ENCODE data around the gene DUS1L. TPM values are rescaled to one million over a fixed set of nuclear protein-coding genes. Genes with fewer than 3 reads are reported as not detected.

Gene DUS1L
- total RNA-seq, 4 donors from 2014 or later, result 98.6 to 306 (median 132) TPM

DNA sequence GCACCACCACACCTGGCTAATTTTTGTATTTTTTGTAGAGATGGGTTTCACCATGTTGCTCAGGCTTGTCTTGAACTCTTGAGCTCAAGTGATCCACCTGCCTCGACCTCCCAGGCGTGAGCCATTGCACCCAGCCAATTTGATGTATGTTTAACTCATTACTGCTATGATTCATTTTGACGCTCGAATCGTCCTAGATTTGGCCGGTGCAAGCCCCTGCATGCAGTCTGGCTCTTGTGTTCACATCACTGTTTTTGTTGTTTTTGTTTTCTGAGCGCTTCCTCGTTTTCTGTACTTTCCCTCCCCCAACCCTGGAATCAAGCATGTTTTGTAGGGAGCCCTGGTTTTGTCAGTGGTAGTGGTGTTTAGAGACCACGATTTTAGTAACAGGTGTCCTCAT is 7.8 kb upstream of the DUS1L start:
- WGBS, 2 donors (ENCODE audit: low coverage in 1 of 2), result 78 to 88% methylated on average over 4 to 9 of the region's 9 CpGs
- intact Hi-C loops (cut with DNase I; ENCODE audit: low total_unique reads), result loop anchor here (5.0 kb wide), 1 partner anchor 254 kb away; no protein-coding TSS in a partner anchor

GRCh38 chr17:82072827-82073226 is 7.2 kb upstream of the DUS1L start:
- peak; percentile 25 for TF ChIP-seq EP300 (IDR thresholded peaks at IDR 0.05; ENCODE audit: low read depth)
- TF ChIP-seq CTCF (IDR thresholded peaks at IDR 0.05), result no peak
- peak; percentile 32 for TF ChIP-seq POLR2A (IDR thresholded peaks at IDR 0.05)
- peak in 1 of 3 donors; percentile 32 for TF ChIP-seq POLR2AphosphoS5 (IDR thresholded peaks at IDR 0.05)
- 58 to 59% methylated on average over 4 to 6 of the region's 6 CpGs for WGBS, 2 donors (ENCODE audit: low coverage in 1 of 2)
- no peaks in the 10 kb centered on the region for H3K27me3 ChIP-seq
- peak; percentile 54 for DNase-seq
- H3K9me3 ChIP-seq, result no peaks in the 10 kb centered on the region
- H3K36me3 ChIP-seq, result no peaks in the 10 kb centered on the region
- in situ Hi-C loops (cut with MboI; ENCODE audit: low pct_ligation_motif_present in 1 of 4, low pct_unique_long_range_greater_than_20kb in 1 of 4, low sequenced_read_pairs in 3 of 4), result no loop called here
- peaks cover 0 to 14% (median 2%) of the 10 kb centered on the region in 4 donors for H3K4me1 ChIP-seq
- intact Hi-C loops (cut with DNase I; ENCODE audit: low total_unique reads), result loop anchor here (5.0 kb wide), 1 partner anchor 254 kb away; no protein-coding TSS in a partner anchor
- H3K4me3 ChIP-seq, result no peak overlapping the region
- peak overlapping the region; percentile 65 to 83 (median 74) for H3K27ac ChIP-seq

More for the DNA sequence above, 7.8 kb upstream of the DUS1L start:
- H3K4me1 ChIP-seq, result peaks cover 0 to 14% (median 2%) of the 10 kb centered on the region in 4 donors
- H3K36me3 ChIP-seq, result no peaks in the 10 kb centered on the region
- in situ Hi-C loops (cut with MboI; ENCODE audit: low pct_ligation_motif_present in 1 of 4, low pct_unique_long_range_greater_than_20kb in 1 of 4, low sequenced_read_pairs in 3 of 4), result no loop called here
- H3K9me3 ChIP-seq, result no peaks in the 10 kb centered on the region
- no peaks in the 10 kb centered on the region for H3K27me3 ChIP-seq
- H3K27ac ChIP-seq, result peak overlapping the region; percentile 58 to 83 (median 73)
- no peak overlapping the region for H3K4me3 ChIP-seq
- TF ChIP-seq POLR2A (IDR thresholded peaks at IDR 0.05) (no peak), EP300 (IDR thresholded peaks at IDR 0.05; ENCODE audit: low read depth) (no peak), CTCF (IDR thresholded peaks at IDR 0.05) (no peak), POLR2AphosphoS5 (IDR thresholded peaks at IDR 0.05) (no peak)
- no peak for DNase-seq

DNA sequence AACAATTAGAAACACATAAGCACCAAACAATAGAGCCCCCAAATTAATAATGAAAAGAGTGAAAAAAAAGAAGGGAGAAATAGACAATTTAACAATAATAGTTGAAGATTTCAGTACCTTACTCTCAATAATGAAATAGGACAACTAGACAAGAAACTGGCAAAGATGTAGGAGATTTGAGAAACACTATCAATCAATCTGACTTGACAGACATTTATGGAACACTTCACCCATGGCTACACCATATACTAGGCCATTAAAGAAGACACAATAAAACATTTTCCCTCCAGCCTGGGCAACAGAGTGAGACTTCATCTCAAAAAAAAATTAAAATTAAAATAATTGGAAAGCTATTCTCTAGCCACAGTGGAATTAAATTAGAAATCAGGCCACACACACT is 5.0 kb upstream of the DUS1L start:
- Histone ChIP-seq H3K27ac (no peak overlapping the region), H3K9me3 (no peaks in the 10 kb centered on the region), H3K4me1 (peaks cover 6 to 22% (median 10%) of the 10 kb centered on the region in 4 donors), H3K4me3 (no peak overlapping the region), H3K36me3 (no peaks in the 10 kb centered on the region), H3K27me3 (no peaks in the 10 kb centered on the region)
- TF ChIP-seq CTCF (IDR thresholded peaks at IDR 0.05), result no peak
- TF ChIP-seq POLR2AphosphoS5 (IDR thresholded peaks at IDR 0.05), result no peak
- no peak for TF ChIP-seq EP300 (IDR thresholded peaks at IDR 0.05; ENCODE audit: low read depth)
- TF ChIP-seq POLR2A (IDR thresholded peaks at IDR 0.05), result no peak
- in situ Hi-C loops (cut with MboI; ENCODE audit: low pct_ligation_motif_present in 1 of 4, low pct_unique_long_range_greater_than_20kb in 1 of 4, low sequenced_read_pairs in 3 of 4), result no loop called here
- DNase-seq, result no peak
- intact Hi-C loops (cut with DNase I; ENCODE audit: low total_unique reads), result loop anchor here (5.0 kb wide), 1 partner anchor 257 kb away; no protein-coding TSS in a partner anchor

GRCh38 chr17:82065193-82065637 is 389 bp downstream of the DUS1L start:
- Histone ChIP-seq H3K36me3 (no peaks in the 10 kb centered on the region), H3K4me1 (peaks cover 13 to 24% (median 23%) of the 10 kb centered on the region in 4 donors), H3K4me3 (peak overlapping the region; percentile 82 to 97 (median 92)), H3K27me3 (no peaks in the 10 kb centered on the region), H3K9me3 (no peaks in the 10 kb centered on the region), H3K27ac (peak overlapping the region; percentile 84 to 92 (median 90))
- no peak for DNase-seq
- in situ Hi-C loops (cut with MboI; ENCODE audit: low pct_ligation_motif_present in 1 of 4, low pct_unique_long_range_greater_than_20kb in 1 of 4, low sequenced_read_pairs in 3 of 4) (no loop called here), intact Hi-C loops (cut with DNase I; ENCODE audit: low total_unique reads) (no loop called here)
- TF ChIP-seq POLR2AphosphoS5 (IDR thresholded peaks at IDR 0.05), result no peak
- no peak for TF ChIP-seq EP300 (IDR thresholded peaks at IDR 0.05; ENCODE audit: low read depth)
- TF ChIP-seq CTCF (IDR thresholded peaks at IDR 0.05), result no peak
- TF ChIP-seq POLR2A (IDR thresholded peaks at IDR 0.05), result no peak
- WGBS, 2 donors (ENCODE audit: low coverage in 1 of 2), result 0% methylated on average over 15 of the region's 47 CpGs; no CpG with 5 or more reads in 1 of the 2 donors
